Measurements from ENCODE around the gene CHD5.
"Not testable (repeated sequence)": the region's sequence is repeated elsewhere in the genome, so short reads cannot be mapped to it uniquely, and the experiment has no call there.

CHD5 gene

DNA sequence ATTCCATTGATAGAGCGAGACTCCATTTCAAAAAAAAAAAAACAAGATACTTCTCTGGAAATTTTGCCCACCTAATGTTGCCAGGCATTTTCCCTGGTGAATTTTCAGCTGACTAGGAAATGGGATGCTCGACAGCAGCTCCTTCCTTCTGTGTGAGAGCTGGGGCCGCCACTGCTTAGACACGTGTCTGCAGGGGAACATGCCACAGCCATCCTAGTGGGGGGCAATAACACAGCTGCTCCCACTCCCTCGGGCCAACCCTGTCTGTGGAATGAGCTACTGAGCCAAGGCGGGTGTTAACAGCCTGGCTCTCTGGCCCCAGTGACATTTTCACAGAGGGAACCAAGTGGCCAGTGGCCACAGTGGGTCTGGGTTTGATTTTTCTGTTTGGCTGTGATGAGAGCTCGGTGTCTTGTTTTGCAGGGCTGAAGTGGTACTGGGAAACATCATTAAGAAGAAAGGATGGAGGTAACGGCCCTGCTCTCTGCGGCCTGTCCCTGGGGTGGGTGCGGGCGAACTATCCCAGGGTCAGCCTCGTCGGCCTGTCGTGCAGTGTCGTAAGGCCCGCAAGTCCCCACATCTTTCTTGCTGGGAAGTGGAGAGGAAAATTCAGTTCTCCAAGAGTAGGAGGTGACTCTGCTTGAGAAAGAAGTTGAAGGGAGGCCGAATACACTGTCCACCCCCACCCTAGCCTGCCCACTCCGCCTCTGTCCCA lies 95.2 kb downstream of the CHD5 start:
- no peaks in the 10 kb centered on the region for H3K4me1 Mint-ChIP-seq (ENCODE audit: low read depth)
- H3K27ac Mint-ChIP-seq = no peak overlapping the region
- no peak overlapping the region for H3K4me3 Mint-ChIP-seq
- H3K9me3 Mint-ChIP-seq (ENCODE audit: low read depth) = no peaks in the 10 kb centered on the region
- H3K27me3 Mint-ChIP-seq = no peaks in the 10 kb centered on the region
- no peaks in the 10 kb centered on the region for H3K36me3 Mint-ChIP-seq

DNA sequence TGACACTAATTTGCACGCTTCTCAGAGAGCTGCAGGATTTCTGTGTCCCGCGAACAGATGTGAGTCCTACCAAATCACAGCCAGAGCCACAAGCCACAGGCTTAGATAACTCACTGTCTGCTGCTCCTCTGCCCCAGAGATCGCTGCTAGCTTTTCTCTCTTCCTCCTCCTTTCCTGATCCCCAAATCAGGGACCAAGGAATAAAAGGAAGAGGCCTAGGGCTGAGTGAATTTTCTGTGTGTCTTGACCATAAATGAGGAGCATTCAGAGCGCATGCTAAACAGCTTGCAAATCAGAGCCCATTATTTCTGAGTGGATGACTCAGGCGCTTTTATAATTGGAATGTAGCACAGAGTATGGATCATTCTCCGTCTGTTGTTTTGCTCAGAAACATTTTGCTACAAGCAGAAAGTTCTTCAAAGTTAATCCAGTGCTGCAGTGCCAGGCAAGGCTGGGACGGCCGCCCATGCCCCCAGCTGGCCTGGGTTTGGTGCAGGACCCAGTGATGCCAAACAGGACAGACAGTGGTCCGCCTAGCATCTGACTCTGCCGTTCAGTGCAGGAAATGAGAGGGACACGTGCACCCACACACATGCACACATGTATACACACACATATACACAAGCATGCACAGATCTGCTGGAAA lies 96.2 kb downstream of the CHD5 start:
- no peaks in the 10 kb centered on the region for H3K4me1 Mint-ChIP-seq (ENCODE audit: low read depth)
- no peaks in the 10 kb centered on the region for H3K27me3 Mint-ChIP-seq
- H3K27ac Mint-ChIP-seq = no peak overlapping the region
- no peaks in the 10 kb centered on the region for H3K9me3 Mint-ChIP-seq (ENCODE audit: low read depth)
- no peaks in the 10 kb centered on the region for H3K36me3 Mint-ChIP-seq
- H3K4me3 Mint-ChIP-seq = no peak overlapping the region

DNA sequence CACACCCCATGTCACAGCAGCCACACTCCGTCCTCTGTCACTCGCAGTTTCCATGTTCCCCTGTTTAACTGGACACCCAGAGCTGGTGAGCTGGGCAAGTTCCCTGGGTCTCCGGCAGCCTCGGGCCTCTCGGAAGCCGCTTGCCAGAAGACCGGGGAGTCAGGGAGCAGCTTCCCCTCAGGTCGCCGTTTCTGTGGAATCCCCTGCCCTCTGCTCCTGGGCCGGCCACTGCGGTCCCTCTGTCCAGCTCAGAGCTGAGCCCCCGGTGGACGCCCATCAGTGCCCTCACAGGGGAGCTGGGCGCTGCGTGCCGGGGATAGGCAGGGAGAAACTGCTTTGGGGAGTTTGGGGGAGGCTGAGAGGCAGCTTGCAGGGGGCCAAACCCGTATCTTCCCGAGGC lies 96.7 kb downstream of the CHD5 start:
- Mint-ChIP-seq H3K36me3 (no peaks in the 10 kb centered on the region), H3K27ac (no peak overlapping the region), H3K4me3 (no peak overlapping the region), H3K4me1 (ENCODE audit: low read depth) (no peaks in the 10 kb centered on the region), H3K27me3 (no peaks in the 10 kb centered on the region), H3K9me3 (ENCODE audit: low read depth) (no peaks in the 10 kb centered on the region)

DNA sequence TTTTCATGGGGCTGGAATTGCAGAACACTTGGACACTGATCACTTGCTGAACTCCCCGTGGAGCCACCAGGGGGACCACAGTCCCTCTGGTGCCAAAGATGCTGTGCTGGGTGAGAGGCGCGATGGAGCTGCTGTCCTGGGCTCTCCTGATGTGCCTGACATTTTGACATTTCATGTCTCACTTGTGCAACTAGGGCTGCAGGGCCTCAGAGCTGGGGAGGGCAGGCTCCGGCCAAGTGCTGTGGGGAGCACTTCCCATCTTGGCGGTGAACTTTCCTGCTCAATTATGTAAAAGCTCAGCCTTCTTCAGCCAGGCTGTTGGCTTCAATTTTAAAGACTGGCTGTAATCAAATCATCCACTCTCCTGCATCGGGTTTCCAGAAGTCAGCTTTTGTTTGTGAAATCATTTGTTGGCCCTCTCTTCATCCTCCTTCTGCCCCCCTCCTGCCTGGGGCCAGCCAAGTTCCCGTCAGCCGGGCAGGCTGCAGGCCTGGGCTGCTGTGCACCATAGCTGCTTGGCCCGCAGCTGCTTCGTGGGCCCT lies 97.6 kb downstream of the CHD5 start:
- no peaks in the 10 kb centered on the region for H3K27me3 Mint-ChIP-seq
- no peaks in the 10 kb centered on the region for H3K9me3 Mint-ChIP-seq (ENCODE audit: low read depth)
- peaks cover 2% of the 10 kb centered on the region for H3K4me1 Mint-ChIP-seq (ENCODE audit: low read depth)
- H3K4me3 Mint-ChIP-seq = no peak overlapping the region
- no peaks in the 10 kb centered on the region for H3K36me3 Mint-ChIP-seq
- no peak overlapping the region for H3K27ac Mint-ChIP-seq

DNA sequence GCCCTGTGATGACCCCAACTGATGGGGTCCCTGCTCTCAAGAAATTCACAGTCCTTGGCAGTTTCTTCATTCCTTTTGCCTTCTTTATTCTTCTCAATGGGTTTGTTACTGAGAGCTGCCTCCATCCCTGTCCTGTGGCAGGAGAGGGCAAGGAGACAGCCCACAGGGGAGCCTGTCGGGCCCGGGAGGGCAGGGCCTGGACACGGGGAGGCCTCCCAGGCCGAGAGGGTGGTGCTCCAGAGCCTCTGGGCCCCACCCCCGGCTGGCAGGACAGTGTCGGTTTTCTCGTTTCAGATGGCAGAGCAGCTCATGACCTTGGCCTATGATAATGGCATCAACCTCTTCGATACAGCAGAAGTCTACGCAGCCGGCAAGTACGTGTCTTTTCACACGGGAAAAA lies 98.2 kb downstream of the CHD5 start:
- peaks cover 2% of the 10 kb centered on the region for H3K4me1 Mint-ChIP-seq (ENCODE audit: low read depth)
- no peak overlapping the region for H3K4me3 Mint-ChIP-seq
- no peak overlapping the region for H3K27ac Mint-ChIP-seq
- H3K9me3 Mint-ChIP-seq (ENCODE audit: low read depth) = no peaks in the 10 kb centered on the region
- no peaks in the 10 kb centered on the region for H3K36me3 Mint-ChIP-seq
- H3K27me3 Mint-ChIP-seq = no peaks in the 10 kb centered on the region

DNA sequence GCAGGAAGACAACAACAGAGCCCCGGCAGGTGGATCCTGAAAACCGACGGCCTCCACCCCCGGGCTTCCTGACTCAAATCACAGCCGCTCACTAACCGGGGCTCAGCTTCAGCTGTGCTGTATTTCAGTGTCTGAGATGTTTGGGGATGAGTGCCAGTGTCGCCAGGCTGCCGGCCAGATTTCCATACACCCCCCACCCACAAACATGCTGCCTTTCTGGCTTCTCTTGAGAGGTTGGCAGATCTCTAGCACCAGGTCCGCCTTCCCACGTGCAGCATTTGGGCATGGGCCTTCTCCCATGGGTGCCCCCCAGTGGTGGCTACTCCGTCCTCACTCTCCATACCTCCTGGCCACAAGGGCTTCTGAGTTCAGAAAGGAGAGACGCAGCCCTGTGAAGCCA lies 99.7 kb downstream of the CHD5 start:
- no peaks in the 10 kb centered on the region for H3K27me3 Mint-ChIP-seq
- no peak overlapping the region for H3K27ac Mint-ChIP-seq
- H3K9me3 Mint-ChIP-seq (ENCODE audit: low read depth) = no peaks in the 10 kb centered on the region

DNA sequence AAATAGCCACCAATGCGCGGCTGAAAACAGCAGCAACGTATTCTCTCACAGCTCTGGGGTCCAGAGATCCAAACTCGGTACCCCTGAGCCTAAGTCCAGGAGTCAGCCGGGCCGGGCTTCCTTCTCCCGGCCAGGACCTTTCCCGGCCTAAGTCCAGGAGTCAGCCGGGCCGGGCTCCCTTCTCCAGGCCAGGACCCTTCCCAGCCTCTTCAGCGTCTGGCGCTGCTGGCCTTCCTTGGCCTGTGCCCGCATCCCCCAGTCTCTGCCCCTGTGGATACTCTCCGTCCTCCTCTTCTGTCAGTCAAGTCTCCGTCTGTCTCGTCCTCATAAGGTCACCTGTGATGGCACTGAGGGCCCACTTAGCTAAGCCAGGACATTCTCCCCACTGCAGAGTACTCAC lies 102.2 kb downstream of the CHD5 start:
- no peak overlapping the region for H3K27ac Mint-ChIP-seq
- peaks cover 2% of the 10 kb centered on the region for H3K4me1 Mint-ChIP-seq (ENCODE audit: low read depth)
- H3K9me3 Mint-ChIP-seq (ENCODE audit: low read depth) = no peaks in the 10 kb centered on the region
- H3K4me3 Mint-ChIP-seq = no peak overlapping the region
- H3K36me3 Mint-ChIP-seq = no peaks in the 10 kb centered on the region
- H3K27me3 Mint-ChIP-seq = no peaks in the 10 kb centered on the region

More for the DNA sequence above, 99.7 kb downstream of the CHD5 start:
- H3K4me1 Mint-ChIP-seq (ENCODE audit: low read depth) = peaks cover 2% of the 10 kb centered on the region
- no peaks in the 10 kb centered on the region for H3K36me3 Mint-ChIP-seq
- H3K4me3 Mint-ChIP-seq = no peak overlapping the region

DNA sequence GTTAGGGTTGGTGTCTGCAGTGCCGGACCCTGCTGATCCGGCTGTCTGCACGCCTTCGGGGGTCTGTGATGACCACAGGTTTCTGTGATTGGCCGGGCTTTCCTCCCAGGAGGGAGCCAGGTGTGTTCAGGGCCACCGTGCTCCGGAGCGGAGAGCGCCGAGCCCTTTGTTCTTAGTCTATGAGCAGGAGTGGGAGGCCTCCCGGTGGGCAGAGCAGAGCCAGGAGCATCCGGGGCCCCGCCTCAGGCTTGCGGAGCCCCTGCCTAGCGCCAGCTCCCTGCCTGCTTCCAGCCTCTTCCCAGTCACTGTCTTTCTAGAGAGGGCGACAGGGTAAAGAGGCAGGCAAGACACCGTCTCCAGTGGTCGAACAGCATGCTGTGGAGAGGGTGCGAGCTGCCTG lies 102.6 kb downstream of the CHD5 start:
- no peaks in the 10 kb centered on the region for H3K9me3 Mint-ChIP-seq (ENCODE audit: low read depth)
- no peak overlapping the region for H3K4me3 Mint-ChIP-seq
- H3K27me3 Mint-ChIP-seq = no peaks in the 10 kb centered on the region
- no peak overlapping the region for H3K27ac Mint-ChIP-seq
- peaks cover 2% of the 10 kb centered on the region for H3K4me1 Mint-ChIP-seq (ENCODE audit: low read depth)
- no peaks in the 10 kb centered on the region for H3K36me3 Mint-ChIP-seq

DNA sequence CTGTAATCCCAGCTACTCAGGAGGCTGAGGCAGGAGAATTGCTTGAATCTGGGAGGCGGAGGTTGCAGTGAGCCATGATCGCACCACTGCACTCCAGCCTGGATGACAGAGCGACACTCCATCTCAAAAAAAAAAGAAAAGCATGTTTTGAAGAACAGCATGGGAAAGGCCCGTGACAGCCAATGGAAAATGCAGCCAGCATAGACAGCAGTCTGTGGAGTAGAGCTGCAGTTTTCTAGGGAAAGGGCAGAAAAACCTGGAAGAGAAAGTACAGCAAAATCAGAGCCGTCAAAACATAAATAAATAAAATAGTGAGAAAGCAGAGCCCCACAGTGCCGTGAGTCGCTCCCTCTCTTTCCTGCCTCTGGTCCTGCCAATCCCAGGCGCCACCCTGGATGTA lies 103.1 kb downstream of the CHD5 start:
- not testable (repeated sequence) for H3K36me3 Mint-ChIP-seq, H3K27ac Mint-ChIP-seq

DNA sequence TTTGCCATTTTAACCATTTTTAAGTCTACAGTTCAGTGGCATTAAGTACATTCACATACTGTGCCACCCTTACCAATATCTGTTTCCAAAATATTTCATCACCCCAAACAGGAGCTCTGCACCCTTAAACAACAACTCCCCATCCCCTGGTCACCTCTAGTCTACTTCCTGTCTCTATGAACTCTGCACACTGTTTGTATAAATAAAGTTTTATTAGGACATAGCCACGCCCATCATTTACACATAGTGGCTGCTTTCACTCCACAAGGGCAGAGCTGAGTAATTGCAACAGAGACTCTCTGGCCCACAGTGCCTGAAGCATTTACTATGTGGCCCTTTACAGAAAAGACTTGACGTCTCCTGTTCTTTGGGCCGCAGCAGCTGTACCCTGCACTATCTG lies 104.4 kb downstream of the CHD5 start:
- H3K4me3 Mint-ChIP-seq = no peak overlapping the region
- H3K9me3 Mint-ChIP-seq (ENCODE audit: low read depth) = no peaks in the 10 kb centered on the region
- no peaks in the 10 kb centered on the region for H3K36me3 Mint-ChIP-seq
- no peaks in the 10 kb centered on the region for H3K27me3 Mint-ChIP-seq
- H3K4me1 Mint-ChIP-seq (ENCODE audit: low read depth) = peaks cover 2% of the 10 kb centered on the region
- H3K27ac Mint-ChIP-seq = no peak overlapping the region

More for the DNA sequence above, 103.1 kb downstream of the CHD5 start:
- H3K27me3 Mint-ChIP-seq; H3K9me3 Mint-ChIP-seq (ENCODE audit: low read depth); H3K4me3 Mint-ChIP-seq; H3K4me1 Mint-ChIP-seq (ENCODE audit: low read depth): not testable (repeated sequence)

DNA sequence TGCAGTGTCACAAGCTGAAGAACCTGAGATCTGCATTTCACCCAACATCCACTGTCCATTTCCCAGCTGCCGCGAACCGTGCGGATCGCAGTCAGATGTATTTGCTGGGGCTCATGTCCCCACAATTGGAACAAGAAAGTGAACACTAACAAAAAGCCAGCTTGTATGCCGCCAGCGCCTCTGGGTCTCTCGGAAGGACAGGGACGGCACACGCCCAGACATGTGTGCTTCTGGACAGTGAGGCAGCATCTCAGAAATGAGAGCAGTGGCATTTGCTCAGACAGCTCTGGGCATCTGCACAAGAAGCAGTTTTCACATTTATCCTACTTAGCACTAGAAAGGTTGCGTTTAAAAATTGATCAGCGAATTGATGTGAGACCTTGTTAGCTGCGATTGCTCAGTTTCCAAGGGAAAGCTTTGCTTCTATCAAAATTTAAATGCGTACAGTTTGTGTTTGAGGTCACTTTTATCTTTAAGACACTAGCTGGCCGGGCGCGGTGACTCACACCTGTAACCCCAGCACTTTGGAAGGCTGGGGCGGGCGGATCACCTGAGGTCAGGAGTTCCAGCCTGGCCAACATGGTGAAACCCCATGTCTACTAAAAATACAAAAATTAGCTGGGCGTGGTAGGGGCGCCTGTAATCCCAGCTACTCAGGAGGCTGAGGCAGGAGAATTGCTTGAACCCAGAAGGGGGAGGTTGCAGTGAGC lies 105.8 kb downstream of the CHD5 start:
- Mint-ChIP-seq H3K4me3 (no peak overlapping the region), H3K27me3 (no peaks in the 10 kb centered on the region), H3K9me3 (ENCODE audit: low read depth) (no peaks in the 10 kb centered on the region), H3K4me1 (ENCODE audit: low read depth) (peaks cover 6% of the 10 kb centered on the region), H3K36me3 (no peaks in the 10 kb centered on the region), H3K27ac (no peak overlapping the region)

DNA sequence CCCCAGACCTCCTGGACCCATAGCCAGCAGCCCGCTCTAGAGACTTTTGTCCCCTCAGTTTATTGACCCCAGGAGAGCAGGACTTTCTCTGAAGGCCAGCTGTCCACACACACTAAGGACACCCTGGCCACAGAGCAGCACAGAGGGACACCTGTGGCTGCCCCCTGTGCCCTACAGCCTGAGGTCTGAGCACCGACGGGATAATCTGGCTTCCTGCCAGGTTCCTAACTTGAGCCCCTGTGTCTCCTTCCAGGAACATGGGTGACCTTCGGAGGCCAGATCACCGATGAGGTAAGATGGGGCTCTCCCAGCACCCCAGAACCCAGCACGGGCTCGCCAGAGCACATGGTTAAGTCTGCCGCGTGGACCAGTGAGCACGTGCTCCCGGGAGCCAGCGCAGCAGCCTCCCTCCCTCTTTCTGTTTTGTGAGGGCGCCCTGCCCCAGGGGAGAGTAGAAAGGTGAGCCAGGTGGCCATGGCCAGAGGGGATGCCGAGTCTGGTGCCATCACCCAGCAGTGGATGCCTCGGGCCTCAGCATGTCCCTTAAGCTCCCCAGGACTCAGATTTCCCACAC lies 106.6 kb downstream of the CHD5 start:
- H3K27me3 Mint-ChIP-seq = no peaks in the 10 kb centered on the region
- no peaks in the 10 kb centered on the region for H3K36me3 Mint-ChIP-seq
- H3K9me3 Mint-ChIP-seq (ENCODE audit: low read depth) = no peaks in the 10 kb centered on the region
- H3K4me3 Mint-ChIP-seq = no peak overlapping the region
- no peak overlapping the region for H3K27ac Mint-ChIP-seq
- H3K4me1 Mint-ChIP-seq (ENCODE audit: low read depth) = peaks cover 7% of the 10 kb centered on the region

DNA sequence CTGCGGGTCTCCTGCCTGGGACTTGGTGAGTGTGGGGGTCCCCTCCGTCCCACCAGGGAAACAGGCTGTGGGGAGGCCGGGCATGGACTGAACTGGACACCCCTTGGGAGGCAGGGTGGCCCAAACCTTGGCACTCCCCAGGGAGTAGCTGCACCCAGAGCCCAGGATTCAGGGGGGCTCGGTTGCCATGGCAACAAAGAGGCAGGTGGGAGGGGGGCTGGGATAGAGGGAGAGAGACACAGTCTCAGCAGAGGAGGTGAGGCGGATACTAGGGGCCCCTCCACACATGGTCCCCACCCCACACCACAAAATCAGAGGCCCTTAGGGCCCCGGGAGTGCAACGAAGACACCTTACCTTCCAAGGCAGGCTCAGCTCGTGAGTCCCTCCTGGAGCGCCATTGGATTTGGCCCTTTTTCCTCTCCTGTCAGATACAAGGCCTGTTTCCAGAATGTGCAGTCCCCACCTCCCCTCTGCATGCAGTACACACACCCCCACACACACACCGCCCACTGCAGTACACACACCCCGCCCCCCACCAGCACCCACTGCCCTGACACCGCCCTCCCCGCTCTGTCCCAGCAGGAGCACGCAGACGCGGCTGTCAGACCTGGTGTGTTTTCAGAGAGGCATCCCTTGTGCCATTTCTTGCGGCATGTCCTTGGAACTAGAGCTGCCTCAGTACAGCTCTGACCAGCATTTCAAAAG lies 107.2 kb downstream of the CHD5 start:
- no peaks in the 10 kb centered on the region for H3K9me3 Mint-ChIP-seq (ENCODE audit: low read depth)
- H3K4me1 Mint-ChIP-seq (ENCODE audit: low read depth) = peaks cover 5% of the 10 kb centered on the region
- H3K27ac Mint-ChIP-seq = no peak overlapping the region
- H3K4me3 Mint-ChIP-seq = no peak overlapping the region
- no peaks in the 10 kb centered on the region for H3K36me3 Mint-ChIP-seq
- no peaks in the 10 kb centered on the region for H3K27me3 Mint-ChIP-seq

DNA sequence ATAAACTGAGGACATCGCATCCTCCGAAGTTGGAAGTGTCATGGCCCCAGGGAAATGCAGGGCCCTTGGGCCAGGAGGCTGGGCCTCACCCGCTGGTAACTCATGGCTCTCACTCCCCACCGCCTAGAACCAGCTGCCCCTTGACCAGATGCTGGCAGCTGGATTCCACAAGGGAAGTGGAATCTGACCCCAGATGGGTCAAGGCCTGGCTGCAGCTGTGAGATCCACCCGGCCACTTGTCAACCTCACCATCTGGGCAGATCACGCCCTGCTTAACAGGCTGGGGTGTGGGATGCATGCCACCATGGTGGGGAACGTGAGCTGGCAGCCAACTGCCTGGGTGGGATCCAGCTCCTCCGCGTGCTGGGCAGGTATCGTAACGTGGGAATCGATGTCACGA lies 108.9 kb downstream of the CHD5 start:
- H3K36me3 Mint-ChIP-seq = no peaks in the 10 kb centered on the region
- H3K27me3 Mint-ChIP-seq = no peaks in the 10 kb centered on the region
- H3K9me3 Mint-ChIP-seq (ENCODE audit: low read depth) = no peaks in the 10 kb centered on the region
- no peak overlapping the region for H3K4me3 Mint-ChIP-seq
- peaks cover 5% of the 10 kb centered on the region for H3K4me1 Mint-ChIP-seq (ENCODE audit: low read depth)
- H3K27ac Mint-ChIP-seq = no peak overlapping the region

All from activated naive CD8-positive, alpha-beta T cell (primary cell).